Endothelial cell (in vitro differentiated cells): ENCODE results near the gene LEF1. TPM values are rescaled to one million over a fixed set of nuclear protein-coding genes. Genes with fewer than 3 reads are reported as not detected.

Experiments
- DNase-seq: peaks from one replicate; pipeline ENCODE4 v3.0.0; 2021; ENCODE audit warnings: low spot score
- H3K27ac Mint-ChIP-seq: one replicate; pipeline ENCODE4 v1.8.0; 2021; ENCODE audit warnings: mixed read lengths, inconsistent platforms; ENCODE audit not compliant: unreplicated experiment
- H3K27me3 Mint-ChIP-seq: one replicate; pipeline ENCODE4 v1.8.0; 2021; ENCODE audit warnings: mild to moderate bottlenecking, moderate library complexity, mixed read lengths, inconsistent platforms; ENCODE audit not compliant: unreplicated experiment
- H3K36me3 Mint-ChIP-seq: one replicate; pipeline ENCODE4 v1.8.0; 2021; ENCODE audit warnings: mild to moderate bottlenecking, low read depth, mixed read lengths, inconsistent platforms; ENCODE audit not compliant: unreplicated experiment
- H3K4me1 Mint-ChIP-seq: one replicate; pipeline ENCODE4 v1.8.0; 2021; ENCODE audit warnings: mild to moderate bottlenecking, mixed read lengths, inconsistent platforms; ENCODE audit not compliant: unreplicated experiment
- H3K4me3 Mint-ChIP-seq: one replicate; pipeline ENCODE4 v1.8.0; 2021; ENCODE audit warnings: mild to moderate bottlenecking, mixed read lengths, inconsistent platforms; ENCODE audit not compliant: unreplicated experiment
- H3K9me3 Mint-ChIP-seq: one replicate; pipeline ENCODE4 v1.8.0; 2021; ENCODE audit warnings: mixed read lengths, inconsistent platforms; ENCODE audit not compliant: unreplicated experiment
- CTCF ChIP-seq: fragments of 200-600 bp; sonication (generic); IDR thresholded peaks from one replicate; pipeline ENCODE4 v1.5.0; 2021; ENCODE audit warnings: antibody characterized with exemption; ENCODE audit not compliant: unreplicated experiment
- total RNA-seq: library from RNA; stranded (reverse); fragmentation: NEBNext Ultra II Directional; extraction: Animal tissue kit (Norgen Biotek cat#: 25700); gene quantifications from one replicate; pipeline ENCODE4 v1.2.1, GENCODE V29; 2021; ENCODE audit not compliant: unreplicated experiment

The LEF1 gene
- total RNA-seq, 1 donor from 2014 or later, result 15.9 TPM

- no peak for TF ChIP-seq CTCF
- Mint-ChIP-seq H3K36me3 (no peaks in the 10 kb centered on the region), H3K27ac (no peak overlapping the region), H3K27me3 (no peaks in the 10 kb centered on the region), H3K4me1 (peaks cover 11% of the 10 kb centered on the region), H3K9me3 (no peaks in the 10 kb centered on the region), H3K4me3 (no peak overlapping the region)
- no peak for DNase-seq
These were observed 22.7 kb upstream of the LEF1 start for GRCh38 chr4:108191269-108191914.

- no peak for DNase-seq
- Mint-ChIP-seq H3K27me3 (no peaks in the 10 kb centered on the region), H3K36me3 (no peaks in the 10 kb centered on the region), H3K27ac (no peak overlapping the region), H3K4me3 (no peak overlapping the region), H3K4me1 (peaks cover 11% of the 10 kb centered on the region), H3K9me3 (no peaks in the 10 kb centered on the region)
- TF ChIP-seq CTCF, result no peak
These were observed 20.0 kb upstream of the LEF1 start for GRCh38 chr4:108188770-108189169.

GRCh38 chr4:108185252-108185651, 16.5 kb upstream of the LEF1 start:
- Mint-ChIP-seq H3K27me3 (no peaks in the 10 kb centered on the region), H3K4me1 (peaks cover 11% of the 10 kb centered on the region), H3K27ac (no peak overlapping the region), H3K36me3 (no peaks in the 10 kb centered on the region), H3K4me3 (no peak overlapping the region), H3K9me3 (no peaks in the 10 kb centered on the region)
- no peak for TF ChIP-seq CTCF
- no peak for DNase-seq

- TF ChIP-seq CTCF, result no peak
- DNase-seq, result no peak
- Mint-ChIP-seq H3K27ac (no peak overlapping the region), H3K27me3 (no peaks in the 10 kb centered on the region), H3K4me1 (peaks cover 5% of the 10 kb centered on the region), H3K9me3 (no peaks in the 10 kb centered on the region), H3K4me3 (no peak overlapping the region), H3K36me3 (no peaks in the 10 kb centered on the region)
These were observed 15.8 kb upstream of the LEF1 start for GRCh38 chr4:108184453-108185049.

- no peak for DNase-seq
- no peak overlapping the region for H3K4me3 Mint-ChIP-seq
- no peak for TF ChIP-seq CTCF
- H3K9me3 Mint-ChIP-seq, result no peaks in the 10 kb centered on the region
- no peaks in the 10 kb centered on the region for H3K36me3 Mint-ChIP-seq
- H3K4me1 Mint-ChIP-seq, result peaks cover 2% of the 10 kb centered on the region
- H3K27me3 Mint-ChIP-seq, result peaks cover 1% of the 10 kb centered on the region
- H3K27ac Mint-ChIP-seq, result no peak overlapping the region
These were observed 13.0 kb upstream of the LEF1 start for GRCh38 chr4:108181704-108182103.
